Measurements from ENCODE around the gene KRTAP20-4. TPM values are rescaled to one million over a fixed set of nuclear protein-coding genes. Genes with fewer than 3 reads are reported as not detected.

The KRTAP20-4 gene
- total and polyA plus RNA-seq, 2 of the 4 experiments (the other 2 are of a cell fraction), result not detected

GRCh38 chr21:30615199-30615598, 5.2 kb upstream of the KRTAP20-4 start:
- Histone ChIP-seq H4K91ac (ENCODE audit: insufficient read depth, low read depth, low read length) (no peak overlapping the region), H2BK20ac (ENCODE audit: low read depth, low read length) (no peak overlapping the region), H3K4me1 (ENCODE audit: control insufficient read depth, insufficient read depth, low read length) (no peaks in the 10 kb centered on the region), H3K4ac (ENCODE audit: low read depth, low read length) (no peak overlapping the region), H4K8ac (ENCODE audit: low read depth in 2 of 2, low read length in 2 of 2) (no peak overlapping the region), H3K23ac (ENCODE audit: low read depth, low read length) (no peak overlapping the region), H3K9me3 (ENCODE audit: control insufficient read depth, insufficient read depth, low read length) (peaks cover 14% of the 10 kb centered on the region), H3K56ac (ENCODE audit: extremely low read depth, insufficient read depth, low read length) (no peak overlapping the region), H2AFZ (replicated peaks; ENCODE audit: low read length, poor library complexity) (no peak overlapping the region), H3K36me3 (ENCODE audit: control insufficient read depth, insufficient read depth, low read length) (no peaks in the 10 kb centered on the region), H3K27me3 (ENCODE audit: control insufficient read depth, insufficient read depth, low read length) (no peaks in the 10 kb centered on the region), H2BK120ac (ENCODE audit: low read depth, low read length) (no peak overlapping the region), H3K27ac (ENCODE audit: insufficient read depth, low read length) (no peak overlapping the region), H3K9me1 (ENCODE audit: insufficient read depth, low read length) (no peaks in the 10 kb centered on the region), H4K20me1 (ENCODE audit: insufficient read depth, low read length) (no peaks in the 10 kb centered on the region), H3K18ac (ENCODE audit: low read depth, low read length) (no peak overlapping the region), H3K4me3 (ENCODE audit: insufficient read depth, low read depth, low read length) (no peak overlapping the region), H2BK5ac (ENCODE audit: low read depth, low read length, poor library complexity, severe bottlenecking) (no peak overlapping the region), H3K9ac (ENCODE audit: low read depth, low read length) (no peak overlapping the region), H2AK9ac (replicated peaks; ENCODE audit: low read depth, low read length, poor library complexity) (no peak overlapping the region), H2AK5ac (ENCODE audit: low read depth, low read length) (no peak overlapping the region), H3K79me1 (ENCODE audit: low read depth in 1 of 2, low read length in 2 of 2) (no peaks in the 10 kb centered on the region), H3K14ac (replicated peaks; ENCODE audit: low read depth, low read length) (no peak overlapping the region), H4K5ac (ENCODE audit: low read depth, low read length) (no peak overlapping the region), H3K4me2 (ENCODE audit: low read depth, low read length) (no peak overlapping the region), H2BK15ac (ENCODE audit: low read depth, low read length) (no peak overlapping the region)
- ChIA-PET CTCF (no interaction called here), POLR2A (ENCODE audit: unreplicated experiment) (no interaction called here)
- intact Hi-C loops (cut with micrococcal nuclease) (no loop called here), in situ Hi-C loops (cut with MboI; ENCODE audit: low sequenced_read_pairs) (no loop called here), dilution Hi-C loops (cut with HindIII; ENCODE audit: low sequenced_read_pairs, unreplicated experiment) (no loop called here)
- TF ChIP-seq MXI1 (IDR thresholded peaks at IDR 0.05; ENCODE audit: borderline replicate concordance, low read depth, low read length) (no peak), POLR2A (IDR thresholded peaks at IDR 0.05; ENCODE audit: low read depth, low read length) (no peak), USF2 (IDR thresholded peaks at IDR 0.05; ENCODE audit: low read depth, low read length) (no peak), CTCF (conservative IDR thresholded peaks at IDR 0.05; ENCODE audit: low read depth, low read length) (no peak), MAFK (IDR thresholded peaks at IDR 0.05; ENCODE audit: low read depth, low read length) (no peak), RFX5 (IDR thresholded peaks at IDR 0.05; ENCODE audit: low read depth, low read length) (no peak), CEBPB (IDR thresholded peaks at IDR 0.05; ENCODE audit: low read depth, low read length) (no peak), BHLHE40 (IDR thresholded peaks at IDR 0.05; ENCODE audit: low read depth, low read length) (no peak), RAD21 (IDR thresholded peaks at IDR 0.05; ENCODE audit: low read length) (no peak), SMC3 (IDR thresholded peaks at IDR 0.05; ENCODE audit: low read depth, low read length) (no peak), RCOR1 (IDR thresholded peaks at IDR 0.05; ENCODE audit: insufficient replicate concordance, low read length) (no peak), FOS (IDR thresholded peaks at IDR 0.05; ENCODE audit: low read depth, low read length) (no peak), MAZ (IDR thresholded peaks at IDR 0.05; ENCODE audit: borderline replicate concordance, low read depth, low read length) (no peak)
- DNase-seq, result no peak
- ATAC-seq (ENCODE audit: low read depth), result no peak
- BruUV-seq (replicated peaks), result no TSS peak
